Coronary artery (tissue), 2 donors: ENCODE data around the gene PHLDB3.

Source experiments
- DNase-seq: peaks from one replicate; pipeline ENCODE4 v3.0.0-alpha.2; 2017; ENCODE audit warnings: low spot score
- H3K27ac ChIP-seq, 2 donors: fragments of 200-600 bp; sonication (generic); one replicate each; pipeline ENCODE4 v1.5.1; 2016 to 2019
- H3K4me3 ChIP-seq: fragments of 200-600 bp; sonication (generic); 2 replicates; pipeline ENCODE4 v1.5.1; 2016; ENCODE audit warnings: mild to moderate bottlenecking, moderate library complexity
- TF ChIP-seq, protein P1 (sequence below): fragments of 200-600 bp; sonication (generic); IDR thresholded peaks from one replicate; pipeline ENCODE4 v1.5.1; 2019; ENCODE audit warnings: antibody characterized with exemption

PHLDB3 gene

DNA sequence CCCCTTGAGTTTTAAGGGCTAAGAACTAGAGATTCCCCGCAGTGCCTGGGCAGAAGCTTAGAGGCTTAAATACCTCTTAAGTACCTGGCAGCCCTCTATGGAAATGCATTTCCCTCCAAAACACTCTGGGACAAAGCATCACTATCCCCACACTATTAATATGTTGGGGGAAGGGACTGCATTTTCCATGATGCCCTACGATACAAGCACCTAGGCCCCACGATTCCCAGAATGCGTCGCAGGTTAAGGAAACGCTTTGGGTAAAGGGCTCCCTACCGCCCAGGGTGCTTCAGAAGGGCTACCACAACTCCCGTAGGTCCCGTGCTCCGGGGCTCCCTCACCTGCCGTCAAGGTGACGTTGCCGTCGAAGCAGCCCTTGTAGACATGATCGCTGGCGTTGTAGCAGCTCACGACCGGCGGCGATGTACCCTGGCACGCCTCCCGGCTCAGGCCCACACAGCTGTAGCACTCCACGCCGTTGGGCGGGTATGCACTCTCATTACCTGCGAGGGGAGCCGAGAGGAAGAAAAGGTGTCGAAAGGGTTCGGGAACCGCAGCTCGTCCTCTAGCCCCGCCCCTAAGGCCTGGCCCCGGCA is 41.7 kb downstream of the PHLDB3 start:
- DNase-seq, result no peak
- Histone ChIP-seq H3K4me3 (peak overlapping the region; percentile 76), H3K27ac (peak overlapping the region; percentile 74 to 92)
- TF ChIP-seq, protein P1, sequence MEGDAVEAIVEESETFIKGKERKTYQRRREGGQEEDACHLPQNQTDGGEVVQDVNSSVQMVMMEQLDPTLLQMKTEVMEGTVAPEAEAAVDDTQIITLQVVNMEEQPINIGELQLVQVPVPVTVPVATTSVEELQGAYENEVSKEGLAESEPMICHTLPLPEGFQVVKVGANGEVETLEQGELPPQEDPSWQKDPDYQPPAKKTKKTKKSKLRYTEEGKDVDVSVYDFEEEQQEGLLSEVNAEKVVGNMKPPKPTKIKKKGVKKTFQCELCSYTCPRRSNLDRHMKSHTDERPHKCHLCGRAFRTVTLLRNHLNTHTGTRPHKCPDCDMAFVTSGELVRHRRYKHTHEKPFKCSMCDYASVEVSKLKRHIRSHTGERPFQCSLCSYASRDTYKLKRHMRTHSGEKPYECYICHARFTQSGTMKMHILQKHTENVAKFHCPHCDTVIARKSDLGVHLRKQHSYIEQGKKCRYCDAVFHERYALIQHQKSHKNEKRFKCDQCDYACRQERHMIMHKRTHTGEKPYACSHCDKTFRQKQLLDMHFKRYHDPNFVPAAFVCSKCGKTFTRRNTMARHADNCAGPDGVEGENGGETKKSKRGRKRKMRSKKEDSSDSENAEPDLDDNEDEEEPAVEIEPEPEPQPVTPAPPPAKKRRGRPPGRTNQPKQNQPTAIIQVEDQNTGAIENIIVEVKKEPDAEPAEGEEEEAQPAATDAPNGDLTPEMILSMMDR, result no peak

DNA sequence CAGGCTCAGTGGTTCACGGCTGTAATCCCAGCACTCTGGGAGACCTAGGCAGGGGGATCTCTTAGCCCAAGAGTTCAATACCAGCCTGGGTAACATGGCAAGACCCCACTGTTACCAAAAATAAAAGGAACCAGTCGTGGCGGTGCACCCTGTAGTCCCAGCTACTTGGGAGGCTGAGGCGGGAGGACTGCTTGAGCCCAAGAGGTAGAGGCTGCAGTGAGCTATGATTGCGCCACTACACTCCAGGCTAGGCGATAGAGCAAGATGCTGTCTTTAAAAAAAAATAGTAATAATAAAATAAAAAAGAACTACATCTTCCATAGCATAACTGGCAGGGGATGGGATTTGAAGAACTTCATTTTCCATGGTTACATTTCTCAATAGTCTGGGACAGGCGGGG is 42.2 kb downstream of the PHLDB3 start:
- TF ChIP-seq, protein P1, result no peak
- Histone ChIP-seq H3K27ac (no peak overlapping the region), H3K4me3 (no peak overlapping the region)
- DNase-seq, result no peak

DNA sequence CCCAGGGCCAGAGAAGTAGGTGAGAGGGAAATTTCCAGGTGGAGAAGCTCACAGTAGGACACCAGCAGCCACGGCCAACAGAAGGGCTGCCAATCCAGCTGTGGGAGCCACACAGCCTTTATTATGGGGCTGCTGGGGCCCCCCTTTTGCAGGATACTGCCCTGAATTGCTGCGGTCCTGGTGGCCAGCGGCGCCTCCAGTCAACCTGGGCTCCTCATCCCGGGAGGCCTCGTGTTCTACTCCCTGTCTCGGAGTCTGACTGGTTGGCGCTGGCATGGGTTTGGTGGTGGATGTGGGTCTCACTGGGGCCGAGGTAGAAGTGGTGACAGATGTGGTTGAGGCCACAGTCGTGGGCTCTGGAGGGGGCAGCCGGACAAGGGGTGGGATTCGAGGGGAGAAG is 43.2 kb downstream of the PHLDB3 start:
- Histone ChIP-seq H3K4me3 (no peak overlapping the region), H3K27ac (no peak overlapping the region)
- DNase-seq, result no peak
- TF ChIP-seq, protein P1, result no peak

DNA sequence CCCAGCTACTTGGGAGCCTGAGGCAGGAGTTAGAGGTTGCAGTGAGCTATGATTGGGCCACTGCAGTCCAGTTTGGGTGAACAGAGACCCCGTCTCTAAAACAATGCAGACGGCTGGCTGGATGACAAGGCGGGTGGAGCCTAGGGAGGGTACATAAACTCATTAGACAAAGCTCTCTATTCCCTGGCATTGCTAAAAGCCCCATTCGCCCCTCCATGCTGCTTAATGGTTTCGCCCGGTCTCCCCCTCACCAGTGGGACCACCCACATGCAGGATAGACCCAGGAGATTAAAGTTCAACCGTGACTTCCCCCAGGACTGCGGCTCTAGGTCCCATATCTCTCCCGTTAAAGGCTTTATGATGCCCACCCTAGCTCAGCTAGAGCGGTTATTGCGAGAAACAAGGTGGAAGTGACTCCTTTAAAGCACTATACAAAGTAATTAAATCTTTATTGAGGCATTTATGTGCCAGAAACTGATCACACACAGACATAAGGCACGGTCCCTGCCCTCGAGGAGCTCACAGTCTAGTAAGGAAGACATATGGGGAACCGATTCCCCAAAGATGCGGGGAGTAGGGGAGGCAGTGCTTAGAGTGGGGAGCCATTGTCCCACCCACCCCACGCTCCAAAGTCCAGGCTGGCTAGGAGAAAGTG is 44.1 kb downstream of the PHLDB3 start:
- TF ChIP-seq, protein P1, result no peak
- no peak overlapping the region for H3K27ac ChIP-seq
- no peak for DNase-seq
- no peak overlapping the region for H3K4me3 ChIP-seq

DNA sequence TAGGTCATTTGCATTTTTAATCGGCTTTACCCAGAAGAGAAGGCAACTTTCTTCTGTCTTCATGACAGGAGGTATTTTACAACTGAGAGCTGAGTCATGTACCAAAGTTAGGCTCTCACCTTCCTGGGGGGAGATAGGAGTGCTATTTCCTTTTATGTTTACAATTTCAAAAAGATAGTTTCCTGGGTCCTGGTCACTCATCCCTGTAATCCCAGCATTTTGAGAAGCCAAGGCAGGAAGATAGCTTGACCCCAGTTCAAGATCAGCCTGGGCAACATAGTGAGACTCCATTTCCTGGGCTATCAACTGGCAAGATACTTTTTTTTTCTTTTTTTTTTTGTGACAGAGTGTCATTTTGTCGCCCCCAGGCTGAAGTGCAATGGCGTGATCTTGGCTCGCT is 46.7 kb downstream of the PHLDB3 start:
- H3K4me3 ChIP-seq, result no peak overlapping the region
- TF ChIP-seq, protein P1, result no peak

DNA sequence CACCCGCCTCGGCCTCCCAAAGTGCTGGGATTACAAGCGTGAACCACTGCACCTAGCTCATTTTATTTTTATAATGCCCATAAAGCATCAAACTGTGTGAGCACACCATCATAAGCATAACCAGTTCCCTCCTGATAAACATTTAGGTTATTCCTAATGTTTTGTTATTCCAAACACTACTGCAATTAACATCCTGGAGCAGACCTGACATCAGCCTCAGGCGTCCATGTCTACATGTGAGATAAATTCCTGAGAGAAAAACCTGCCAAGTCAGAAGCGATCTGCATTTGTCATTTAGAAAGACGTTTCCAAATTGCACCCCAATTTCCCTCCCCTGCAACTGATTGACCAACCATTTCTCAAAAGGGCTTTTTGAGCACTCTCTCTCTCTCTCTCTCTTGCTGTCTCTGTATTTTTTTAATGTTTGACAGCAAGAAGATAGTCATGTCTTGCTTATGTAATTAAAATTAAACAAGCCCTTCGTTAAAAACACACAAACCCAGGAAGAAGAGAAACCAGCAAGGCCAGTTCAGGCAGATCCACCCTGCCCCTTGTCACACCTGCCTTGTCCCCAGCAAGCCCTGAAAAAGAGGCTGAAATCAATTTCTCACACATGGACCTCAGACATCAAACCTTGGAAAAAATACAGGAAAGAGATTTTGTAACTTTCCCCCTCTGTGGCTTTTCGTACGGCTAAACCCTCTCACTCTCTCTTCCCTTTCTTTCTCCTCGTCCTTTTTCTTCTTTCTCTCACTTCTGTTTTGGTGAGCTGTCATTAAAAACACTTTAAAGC is 49.0 kb downstream of the PHLDB3 start:
- Histone ChIP-seq H3K27ac (no peak overlapping the region), H3K4me3 (no peak overlapping the region)
- TF ChIP-seq, protein P1, result no peak
- DNase-seq, result no peak

More for the DNA sequence above, 46.7 kb downstream of the PHLDB3 start:
- H3K27ac ChIP-seq, result no peak overlapping the region
- no peak for DNase-seq
